ENCODE measurements around the gene LPCAT2.

- TF ChIP-seq REST (IDR thresholded peaks at IDR 0.05; ENCODE audit: low read depth) = no peak
- no peak for TF ChIP-seq FOXM1 (IDR thresholded peaks at IDR 0.05; ENCODE audit: borderline replicate concordance, low read depth)
- TF ChIP-seq MAX (IDR thresholded peaks at IDR 0.05) = no peak
- TF ChIP-seq CREB1 (IDR thresholded peaks at IDR 0.05; ENCODE audit: low read depth) = no peak
- no peak for TF ChIP-seq CEBPB (IDR thresholded peaks at IDR 0.05)
- TF ChIP-seq TEAD4 (IDR thresholded peaks at IDR 0.05) = no peak
- TF ChIP-seq TAF1 (IDR thresholded peaks at IDR 0.05; ENCODE audit: low read depth) = no peak
- TF ChIP-seq EP300 (IDR thresholded peaks at IDR 0.05; ENCODE audit: borderline replicate concordance) = no peak
- no peak for TF ChIP-seq YY1 (IDR thresholded peaks at IDR 0.05; ENCODE audit: low read depth)
Observed at GRCh38 chr16:55489956-55490265, 19.0 kb upstream of the LPCAT2 start.
